Measurements from ENCODE around the gene FAH. TPM values are rescaled to one million over a fixed set of nuclear protein-coding genes. Genes with fewer than 3 reads are reported as not detected.

The FAH gene
- total RNA-seq, 1 donor from 2014 or later, result 3.4 TPM

- peak; percentile 67 to 82 for DNase-seq (ENCODE audit: low read depth in 2 of 2)
Measured at GRCh38 chr15:80173022-80173759, 20.4 kb downstream of the FAH start.

GRCh38 chr15:80174017-80174746 is 21.4 kb downstream of the FAH start:
- peak; percentile 59 to 66 for DNase-seq (ENCODE audit: low read depth in 2 of 2)

GRCh38 chr15:80175436-80175835 is 22.6 kb downstream of the FAH start:
- DNase-seq (ENCODE audit: low read depth in 2 of 2), result no peak

- DNase-seq (ENCODE audit: low read depth in 2 of 2), result peak in 1 of 2 donors; percentile 55
Measured at GRCh38 chr15:80176443-80176842, 23.6 kb downstream of the FAH start.

GRCh38 chr15:80177156-80177555 is 24.4 kb downstream of the FAH start:
- DNase-seq (ENCODE audit: low read depth in 2 of 2), result peak in 1 of 2 donors; percentile 28

GRCh38 chr15:80179025-80179759 is 26.4 kb downstream of the FAH start:
- DNase-seq (ENCODE audit: low read depth in 2 of 2), result peak; percentile 55 to 94

- DNase-seq (ENCODE audit: low read depth in 2 of 2), result no peak
Measured at GRCh38 chr15:80179935-80180334, 27.1 kb downstream of the FAH start.

GRCh38 chr15:80180468-80180867 is 27.7 kb downstream of the FAH start:
- no peak for DNase-seq (ENCODE audit: low read depth in 2 of 2)

GRCh38 chr15:80180986-80181385 is 28.2 kb downstream of the FAH start:
- DNase-seq (ENCODE audit: low read depth in 2 of 2), result no peak

GRCh38 chr15:80182611-80183261 is 29.9 kb downstream of the FAH start:
- peak in 1 of 2 donors; percentile 73 for DNase-seq (ENCODE audit: low read depth in 2 of 2)

GRCh38 chr15:80183306-80183705 is 30.5 kb downstream of the FAH start:
- no peak for DNase-seq (ENCODE audit: low read depth in 2 of 2)

GRCh38 chr15:80183886-80184285 is 31.1 kb downstream of the FAH start:
- peak in 1 of 2 donors; percentile 19 for DNase-seq (ENCODE audit: low read depth in 2 of 2)

- DNase-seq (ENCODE audit: low read depth in 2 of 2), result no peak
Measured at GRCh38 chr15:80184554-80184953, 31.8 kb downstream of the FAH start.

- DNase-seq (ENCODE audit: low read depth in 2 of 2), result no peak
Measured at GRCh38 chr15:80185152-80185551, 32.4 kb downstream of the FAH start.

GRCh38 chr15:80186066-80186465 is 33.3 kb downstream of the FAH start:
- DNase-seq (ENCODE audit: low read depth in 2 of 2), result no peak

GRCh38 chr15:80186597-80186996 is 33.8 kb downstream of the FAH start:
- DNase-seq (ENCODE audit: low read depth in 2 of 2), result no peak

GRCh38 chr15:80188251-80188650 is 35.5 kb downstream of the FAH start:
- no peak for DNase-seq (ENCODE audit: low read depth in 2 of 2)

GRCh38 chr15:80191198-80191597 is 38.4 kb downstream of the FAH start:
- DNase-seq (ENCODE audit: low read depth in 2 of 2), result no peak

- no peak for DNase-seq (ENCODE audit: low read depth in 2 of 2)
Measured at GRCh38 chr15:80191897-80192595, 39.2 kb downstream of the FAH start.

GRCh38 chr15:80194186-80194585 is 41.4 kb downstream of the FAH start:
- DNase-seq (ENCODE audit: low read depth in 2 of 2), result no peak

- no peak for DNase-seq (ENCODE audit: low read depth in 2 of 2)
Measured at GRCh38 chr15:80194914-80195313, 42.1 kb downstream of the FAH start.
